ENCODE data around the gene DDX43.
"Not testable (repeated sequence)": the region's sequence is repeated elsewhere in the genome, so short reads cannot be mapped to it uniquely, and the experiment has no call there.

DDX43 gene

GRCh38 chr6:73388800-73389512, 5.7 kb upstream of the DDX43 start:
- H3K27ac ChIP-seq, result peak overlapping the region; percentile 11; the same call in 1 of the 2 replicates

GRCh38 chr6:73389854-73390253, 4.8 kb upstream of the DDX43 start:
- TF ChIP-seq, protein P1, sequence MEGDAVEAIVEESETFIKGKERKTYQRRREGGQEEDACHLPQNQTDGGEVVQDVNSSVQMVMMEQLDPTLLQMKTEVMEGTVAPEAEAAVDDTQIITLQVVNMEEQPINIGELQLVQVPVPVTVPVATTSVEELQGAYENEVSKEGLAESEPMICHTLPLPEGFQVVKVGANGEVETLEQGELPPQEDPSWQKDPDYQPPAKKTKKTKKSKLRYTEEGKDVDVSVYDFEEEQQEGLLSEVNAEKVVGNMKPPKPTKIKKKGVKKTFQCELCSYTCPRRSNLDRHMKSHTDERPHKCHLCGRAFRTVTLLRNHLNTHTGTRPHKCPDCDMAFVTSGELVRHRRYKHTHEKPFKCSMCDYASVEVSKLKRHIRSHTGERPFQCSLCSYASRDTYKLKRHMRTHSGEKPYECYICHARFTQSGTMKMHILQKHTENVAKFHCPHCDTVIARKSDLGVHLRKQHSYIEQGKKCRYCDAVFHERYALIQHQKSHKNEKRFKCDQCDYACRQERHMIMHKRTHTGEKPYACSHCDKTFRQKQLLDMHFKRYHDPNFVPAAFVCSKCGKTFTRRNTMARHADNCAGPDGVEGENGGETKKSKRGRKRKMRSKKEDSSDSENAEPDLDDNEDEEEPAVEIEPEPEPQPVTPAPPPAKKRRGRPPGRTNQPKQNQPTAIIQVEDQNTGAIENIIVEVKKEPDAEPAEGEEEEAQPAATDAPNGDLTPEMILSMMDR (conservative IDR thresholded peaks at IDR 0.05), result no peak
- no peak overlapping the region for H3K27ac ChIP-seq

More at GRCh38 chr6:73388800-73389512, 5.7 kb upstream of the DDX43 start:
- TF ChIP-seq, protein P1 (conservative IDR thresholded peaks at IDR 0.05), result peak; percentile 86

- TF ChIP-seq, protein P1 (conservative IDR thresholded peaks at IDR 0.05), result no peak
Measured at GRCh38 chr6:73391675-73392074, 3.0 kb upstream of the DDX43 start.

DNA sequence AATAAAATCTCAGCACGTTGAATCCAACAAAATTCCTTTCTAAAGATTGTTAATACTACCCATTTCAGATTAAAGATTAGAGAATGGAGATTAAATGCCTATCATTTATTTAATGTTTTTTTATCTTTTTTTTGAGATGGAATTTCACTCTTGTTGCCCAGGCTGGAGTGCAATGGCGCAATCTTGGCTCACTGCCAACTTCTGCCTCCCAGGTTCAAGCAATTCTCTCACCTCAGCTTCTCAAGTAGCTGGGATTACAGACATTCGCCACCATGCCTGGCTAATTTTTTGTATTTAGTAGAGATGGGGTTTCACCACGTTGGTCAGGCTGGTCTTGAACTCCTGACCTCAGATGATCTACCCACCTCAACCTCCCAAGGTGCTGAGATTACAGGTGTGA, 2.4 kb upstream of the DDX43 start:
- H3K27ac ChIP-seq, result not testable (repeated sequence)

More at GRCh38 chr6:73391675-73392074, 3.0 kb upstream of the DDX43 start:
- H3K27ac ChIP-seq, result no peak overlapping the region

- TF ChIP-seq, protein P1 (conservative IDR thresholded peaks at IDR 0.05), result no peak
- no peak overlapping the region for H3K27ac ChIP-seq
Measured at GRCh38 chr6:73393278-73393677, 1.4 kb upstream of the DDX43 start.

DNA sequence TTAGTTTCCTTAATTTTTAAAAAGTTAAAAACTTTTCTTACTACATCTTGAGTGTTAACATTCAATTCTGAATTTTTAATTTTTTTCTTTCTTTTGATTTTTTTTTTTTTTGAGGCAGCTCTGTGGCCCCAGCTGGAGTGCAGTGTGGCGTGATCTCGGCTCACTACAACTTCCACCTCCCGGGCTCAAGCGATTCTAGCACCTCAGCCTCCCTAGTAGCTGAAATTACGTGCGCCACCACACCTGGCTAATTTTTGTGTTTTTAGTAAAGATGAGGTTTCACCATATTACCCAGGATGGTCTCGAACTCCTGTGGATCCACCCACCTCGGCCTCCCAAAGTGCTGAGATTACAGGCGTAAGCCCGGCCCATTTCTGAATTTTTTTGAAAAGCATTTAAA, 1.2 kb downstream of the DDX43 start:
- TF ChIP-seq, protein P1 (conservative IDR thresholded peaks at IDR 0.05), result no peak
- no peak overlapping the region for H3K27ac ChIP-seq

GRCh38 chr6:73400656-73401055, 6.0 kb downstream of the DDX43 start:
- TF ChIP-seq, protein P1 (conservative IDR thresholded peaks at IDR 0.05), result no peak
- no peak overlapping the region for H3K27ac ChIP-seq

DNA sequence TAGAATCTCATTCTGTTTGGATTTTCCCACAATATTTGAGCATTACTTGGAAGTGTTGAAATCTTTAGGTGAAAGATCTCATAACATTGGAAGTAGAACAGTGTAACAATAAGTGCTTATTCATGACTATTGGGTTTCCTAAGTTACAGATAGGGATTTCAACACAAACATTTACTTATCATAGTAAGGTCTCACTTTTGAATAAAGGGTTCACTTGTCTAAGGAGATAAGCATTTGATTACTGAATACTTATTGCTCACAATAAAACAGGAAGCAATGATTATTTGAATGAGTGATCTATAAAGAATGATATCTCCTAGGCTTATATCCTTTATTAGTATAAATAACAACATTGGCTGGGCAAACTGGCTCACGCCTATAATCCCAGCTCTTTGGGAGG, 14.8 kb downstream of the DDX43 start:
- TF ChIP-seq, protein P1 (conservative IDR thresholded peaks at IDR 0.05), result no peak
- no peak overlapping the region for H3K27ac ChIP-seq
